ENCODE results near the gene DYNLL1.
A peak's percentile ranks its signal among the peaks of the same experiment; 100 is the strongest.
"Not testable (repeated sequence)": the region's sequence is repeated elsewhere in the genome, so short reads cannot be mapped to it uniquely, and the experiment has no call there.

The DYNLL1 gene

DNA sequence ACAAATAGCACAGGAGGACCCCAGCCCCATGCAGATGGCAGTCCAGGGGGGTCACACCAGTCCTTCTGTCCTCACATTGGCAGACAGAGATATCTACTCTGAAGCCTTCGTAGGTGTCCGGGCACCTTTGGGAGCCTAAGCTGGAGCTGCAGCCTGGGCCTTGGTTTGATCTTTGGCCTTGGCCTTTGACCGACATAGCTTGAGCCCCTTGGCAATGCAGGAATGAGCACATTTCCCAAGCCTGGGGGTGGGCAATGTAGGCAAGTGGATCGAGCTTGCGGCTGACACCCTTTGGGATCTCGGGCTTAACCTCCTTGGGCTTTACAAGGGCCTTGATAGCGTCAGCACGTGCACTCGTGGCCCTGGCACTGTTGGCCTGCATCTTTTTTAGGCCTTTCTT is 26.7 kb downstream of the DYNLL1 start:
- DNase-seq = no peak

DNA sequence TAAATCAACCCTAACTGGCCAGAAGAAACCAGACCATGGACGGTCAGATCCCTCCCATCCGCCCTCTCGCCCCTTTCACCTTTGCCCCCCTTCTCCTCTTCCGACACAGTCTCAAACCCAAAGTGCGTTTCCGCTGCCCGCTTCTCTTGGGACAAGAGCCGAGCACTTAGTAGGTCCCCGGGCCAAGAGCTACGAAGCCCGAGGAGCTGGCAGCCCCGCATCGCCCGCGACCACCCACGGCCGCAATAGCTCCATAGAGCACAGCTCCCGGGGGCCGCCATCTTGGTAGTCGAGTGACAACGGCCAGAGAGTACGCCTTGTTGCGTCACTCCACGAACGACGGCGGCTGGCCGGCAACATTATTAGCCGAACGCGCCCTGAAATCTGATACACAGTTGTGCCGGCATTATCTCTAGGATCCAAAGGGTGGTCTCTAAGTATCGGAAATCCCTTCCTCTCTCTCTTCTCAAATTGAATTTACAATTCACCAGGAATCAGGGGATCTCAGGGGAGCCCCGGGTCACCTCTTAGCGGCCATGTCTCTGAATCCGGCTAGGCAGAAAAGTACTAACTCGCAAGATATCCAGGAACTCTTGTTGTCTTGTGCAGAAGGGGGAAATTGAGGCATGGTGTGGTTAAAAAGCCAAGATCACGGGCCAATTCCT is 33.1 kb downstream of the DYNLL1 start, which contains the start of gene COQ5:
TSS of gene COQ5 (minus strand) at position 298 of the 665 bp plus-strand sequence. CDS start at position 281, 17 bp downstream.
- DNase-seq = peak; percentile 95

DNA sequence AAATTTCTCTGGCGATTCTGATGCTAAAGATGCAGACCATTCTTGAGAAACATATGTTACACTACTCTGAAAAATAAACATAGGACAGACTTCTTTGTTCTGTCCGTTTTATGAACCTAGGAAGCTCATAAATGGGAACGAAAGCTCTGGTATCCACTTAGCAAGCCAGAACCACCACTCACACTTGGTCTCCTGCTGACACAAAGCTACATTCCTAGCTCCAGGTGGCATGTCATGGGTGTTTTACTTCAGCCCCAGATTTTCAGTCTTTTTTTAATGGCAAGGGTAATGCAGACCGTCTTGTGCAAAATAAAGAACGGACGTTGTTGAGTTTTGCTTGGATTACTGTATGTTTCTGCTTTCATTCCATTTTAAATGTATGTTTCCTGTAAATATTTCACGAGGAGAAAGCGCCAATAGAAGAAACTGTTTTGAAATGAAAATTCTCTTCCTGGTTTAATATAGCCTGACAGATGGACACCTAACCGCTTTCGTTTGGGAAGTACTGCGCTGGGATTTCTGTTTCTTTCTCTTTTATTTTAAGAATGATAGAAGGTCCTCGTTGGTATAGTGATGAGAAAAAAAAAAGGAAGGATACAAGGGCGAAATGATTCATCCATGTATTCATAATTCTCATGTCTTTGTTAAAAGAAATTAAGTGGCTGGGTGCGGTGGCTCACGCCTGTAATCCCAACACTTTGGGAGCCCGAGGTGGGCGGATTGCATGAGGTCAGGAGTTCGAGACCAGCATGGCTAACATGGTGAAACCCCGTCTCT is 33.9 kb downstream of the DYNLL1 start:
- DNase-seq = peak; percentile 53

DNA sequence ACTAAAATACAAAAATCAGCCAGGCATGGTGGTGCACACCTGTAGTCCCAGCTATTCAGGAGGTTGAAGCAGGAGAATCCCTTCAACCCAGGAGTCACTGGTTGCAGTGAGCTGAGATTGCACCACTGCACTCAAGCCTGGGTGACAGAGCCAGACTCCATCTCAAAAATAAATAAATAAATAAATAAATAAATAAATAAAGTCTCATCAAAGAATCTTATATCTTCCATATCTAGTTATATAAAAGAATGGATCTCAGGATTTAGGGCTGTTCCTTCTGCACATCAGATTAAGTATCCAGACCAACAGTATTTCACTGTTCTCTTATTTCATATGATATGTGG is 34.5 kb downstream of the DYNLL1 start:
- not testable (repeated sequence) for DNase-seq

DNA sequence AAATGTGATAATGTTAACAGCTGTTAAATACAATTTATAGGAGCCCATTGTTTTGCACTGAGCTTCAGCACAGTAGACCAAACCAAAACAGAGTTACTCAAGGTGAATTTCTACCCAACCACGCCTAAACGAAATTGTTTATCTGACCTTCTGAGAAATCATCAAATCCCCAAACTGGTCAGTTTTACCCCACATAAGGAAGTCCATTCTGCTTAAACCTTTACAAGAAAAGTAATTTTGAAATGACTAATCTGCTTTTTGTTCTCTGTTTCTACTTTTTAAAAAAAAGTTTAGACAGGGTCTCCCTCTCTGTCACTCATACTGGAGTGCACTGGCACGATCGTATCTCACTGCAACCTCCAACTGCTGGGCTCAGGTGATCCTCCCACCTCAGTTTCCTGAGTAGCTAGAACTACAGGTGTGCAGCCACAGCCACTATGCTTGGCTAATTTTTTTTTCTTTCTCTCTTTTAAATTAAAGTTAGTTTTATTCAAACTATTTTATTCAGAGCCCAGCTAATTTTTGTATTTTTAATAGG is 36.9 kb downstream of the DYNLL1 start:
- no peak for DNase-seq

DNA sequence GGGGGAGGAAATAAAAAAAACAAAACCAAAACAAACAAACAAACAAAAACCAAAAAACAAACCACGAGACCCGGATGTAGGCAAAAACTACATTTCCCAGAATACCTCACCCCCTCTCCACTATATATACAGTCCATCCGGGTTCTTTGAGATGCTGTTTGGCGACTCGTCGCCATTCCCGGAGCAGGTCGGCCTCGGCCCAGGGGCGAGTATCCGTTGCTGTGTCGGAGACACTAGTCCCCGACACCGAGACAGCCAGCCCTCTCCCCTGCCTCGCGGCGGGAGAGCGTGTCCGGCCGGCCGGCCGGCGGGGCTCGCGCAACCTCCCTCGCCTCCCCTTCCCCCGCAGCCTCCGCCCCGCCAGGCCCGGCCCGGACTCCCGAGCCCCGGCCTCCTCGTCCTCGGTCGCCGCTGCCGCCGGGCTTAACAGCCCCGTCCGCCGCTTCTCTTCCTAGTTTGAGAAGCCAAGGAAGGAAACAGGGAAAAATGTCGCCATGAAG is 38.3 kb downstream of the DYNLL1 start, which contains the start of gene RNF10:
TSS of gene RNF10 (plus strand) at position 154 of the 500 bp plus-strand sequence. CDS start 456 bp downstream, outside the sequence.
- peak; percentile 94 for DNase-seq

DNA sequence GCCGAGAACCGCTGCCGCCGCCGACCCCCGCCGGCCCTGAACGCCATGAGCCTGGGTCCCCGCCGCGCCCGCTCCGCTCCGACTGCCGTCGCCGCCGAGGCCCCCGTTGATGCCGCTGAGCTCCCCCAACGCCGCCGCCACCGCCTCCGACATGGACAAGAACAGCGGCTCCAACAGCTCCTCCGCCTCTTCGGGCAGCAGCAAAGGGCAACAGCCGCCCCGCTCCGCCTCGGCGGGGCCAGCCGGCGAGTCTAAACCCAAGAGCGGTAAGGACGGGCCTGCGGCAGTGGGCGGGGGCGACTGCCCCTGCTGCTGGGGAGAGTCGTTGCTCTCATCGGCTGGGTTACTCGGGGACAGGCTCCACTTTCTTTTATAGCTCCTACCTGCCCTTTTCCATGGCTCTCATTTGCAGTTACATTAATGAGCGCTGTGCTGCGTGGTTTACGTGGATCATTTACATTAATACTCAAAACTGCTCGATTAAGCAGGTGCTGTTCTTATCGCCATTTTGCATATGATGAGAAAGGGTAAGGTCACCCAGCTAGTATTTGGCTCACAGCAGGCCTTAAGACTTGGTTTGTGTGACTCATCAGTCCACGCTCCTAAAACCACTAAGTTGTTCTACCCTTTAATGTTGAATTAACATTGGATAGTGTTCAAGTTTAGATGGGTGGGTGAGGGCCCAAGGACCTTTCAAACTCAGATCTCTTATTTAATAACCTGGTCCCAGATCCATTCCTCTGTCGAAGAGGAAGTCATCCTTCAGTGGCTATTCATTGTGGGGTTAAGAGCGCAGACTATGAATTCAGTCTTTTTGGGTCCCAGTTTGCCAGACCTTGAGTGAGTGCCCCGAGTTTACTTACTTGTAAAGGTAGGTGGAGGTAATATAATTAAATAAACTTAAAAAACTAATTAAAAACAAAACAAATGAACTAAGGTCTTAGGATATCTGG is 39.1 kb downstream of the DYNLL1 start:
- peak; percentile 89 for DNase-seq

DNA sequence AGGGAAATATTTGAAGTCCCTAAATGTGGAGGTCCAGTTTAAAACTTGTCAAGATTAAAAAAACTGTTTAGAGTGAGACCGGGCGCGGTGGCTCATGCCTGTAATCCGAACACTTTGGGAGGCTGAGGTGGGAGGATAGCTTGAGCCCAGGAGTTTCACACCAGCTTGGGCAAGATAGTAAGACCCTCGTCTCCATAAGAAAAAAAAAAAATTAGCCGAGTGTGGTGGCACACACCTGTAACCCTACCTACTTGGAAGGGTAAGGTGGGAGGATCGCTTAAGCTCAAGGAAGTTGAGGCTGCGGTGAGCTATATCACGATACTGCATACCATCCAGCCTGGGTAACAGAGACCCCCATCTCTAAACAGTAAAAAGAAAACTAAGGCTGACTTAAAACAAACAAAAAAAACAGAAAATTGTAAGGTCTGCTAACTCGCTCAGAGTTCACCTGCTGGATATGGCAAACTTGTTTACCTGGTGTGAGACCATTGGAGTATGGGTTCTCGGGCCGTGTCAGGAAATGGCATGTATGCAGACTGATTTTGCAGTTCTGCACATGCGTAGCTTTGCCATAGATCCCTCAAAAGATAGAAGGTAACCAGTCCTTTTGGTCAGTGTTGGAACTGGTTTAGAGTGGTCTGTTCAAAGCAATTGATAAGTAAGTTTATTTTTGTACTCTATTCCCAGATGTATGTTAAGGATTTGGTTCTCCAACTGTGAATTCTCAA is 40.3 kb downstream of the DYNLL1 start:
- peak; percentile 39 for DNase-seq

DNA sequence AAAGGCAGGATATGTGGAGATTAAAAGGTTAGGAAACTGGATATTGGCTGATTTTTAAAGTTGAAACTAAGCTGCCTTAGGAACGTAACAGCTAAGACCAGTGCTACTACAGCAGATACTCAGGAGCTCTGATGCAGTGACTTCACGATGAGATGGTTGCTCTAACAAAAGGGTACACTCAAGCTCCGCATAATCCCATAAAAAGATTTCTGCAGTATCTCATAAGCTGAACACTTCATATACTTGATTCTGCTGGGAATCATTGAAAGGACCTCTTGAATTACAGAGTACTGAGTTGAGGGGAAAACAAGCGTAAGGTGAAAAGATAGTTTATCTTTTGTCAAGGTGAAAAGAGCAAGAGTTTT is 41.9 kb downstream of the DYNLL1 start:
- DNase-seq = no peak

DNA sequence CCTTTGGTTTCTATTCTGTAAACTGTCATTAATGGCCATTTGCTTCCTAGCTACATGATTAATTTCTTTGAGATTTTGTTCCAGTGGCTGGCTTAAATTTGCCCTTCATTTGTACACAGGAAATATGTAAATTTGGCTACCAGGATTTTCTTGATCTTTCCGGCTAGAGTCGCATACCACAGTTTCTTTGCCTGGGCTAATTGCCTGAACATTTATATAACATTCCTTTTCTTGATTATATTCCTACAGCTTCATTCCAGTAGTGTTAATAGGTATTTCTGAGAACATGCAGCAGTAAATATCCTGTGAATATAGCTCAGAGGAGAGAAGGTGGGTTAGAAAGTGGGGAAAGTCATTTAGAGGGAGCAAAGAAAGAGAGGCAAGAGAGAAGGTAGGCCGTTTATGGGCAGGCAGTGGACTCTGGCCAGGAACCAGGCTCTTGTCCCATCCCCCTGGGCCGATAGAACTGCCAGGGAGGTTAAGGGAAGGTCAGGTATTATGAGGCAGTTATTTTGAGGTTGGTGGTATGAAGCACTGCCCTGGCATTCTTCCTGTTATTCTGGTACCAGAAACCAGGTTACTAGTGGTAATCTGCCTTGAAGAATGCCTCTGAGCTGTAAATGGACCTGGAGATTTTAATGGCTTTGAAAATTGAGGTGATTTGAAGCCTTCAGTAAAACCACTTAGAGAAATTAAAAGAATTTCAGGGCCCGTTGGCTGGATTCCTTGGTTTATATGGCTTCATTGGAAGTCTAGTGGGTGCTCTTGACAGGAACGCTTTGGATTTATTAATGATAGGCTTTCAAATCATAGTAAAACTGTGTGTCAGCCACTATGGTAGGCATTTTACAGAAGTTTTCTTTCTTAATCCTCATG is 42.6 kb downstream of the DYNLL1 start:
- DNase-seq = peak; percentile 42

DNA sequence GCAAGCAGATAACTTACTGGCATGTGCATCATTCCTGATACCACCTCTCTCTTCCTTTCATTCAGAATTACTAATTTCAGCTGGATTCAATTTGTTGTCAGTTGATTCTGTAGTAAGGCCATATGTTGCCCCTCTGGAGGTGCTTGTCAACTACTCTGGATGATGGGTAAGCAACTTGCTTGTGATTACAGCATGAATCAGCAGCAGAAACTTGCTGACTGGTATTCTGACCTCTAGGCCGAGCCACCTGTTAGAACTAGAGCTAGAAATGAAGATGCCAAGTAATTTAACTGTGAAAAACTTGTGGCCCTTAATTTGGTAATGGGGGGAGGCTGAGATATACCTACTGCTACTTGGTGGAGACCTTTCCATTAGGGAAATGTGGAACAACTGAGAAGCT is 43.4 kb downstream of the DYNLL1 start:
- peak; percentile 20 for DNase-seq

DNA sequence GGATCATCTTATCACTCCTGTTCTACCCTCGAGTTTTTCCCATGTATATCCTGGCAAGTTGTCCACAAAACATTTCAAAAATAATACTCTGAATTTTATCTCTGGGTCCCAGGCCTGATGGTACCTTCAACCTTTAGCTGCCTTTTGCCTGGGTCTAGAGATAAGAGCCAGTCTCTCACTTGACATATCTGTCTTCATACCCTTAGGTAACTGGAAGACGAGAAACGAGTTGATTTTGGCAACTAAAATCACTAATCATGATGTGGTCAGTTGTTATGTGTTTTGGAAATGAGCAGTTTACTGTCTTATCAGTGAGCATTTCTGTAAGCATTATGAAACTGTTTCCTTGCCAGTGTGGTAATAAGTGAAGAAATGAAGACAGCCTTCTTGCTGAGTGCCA is 44.5 kb downstream of the DYNLL1 start:
- peak; percentile 98 for DNase-seq

DNA sequence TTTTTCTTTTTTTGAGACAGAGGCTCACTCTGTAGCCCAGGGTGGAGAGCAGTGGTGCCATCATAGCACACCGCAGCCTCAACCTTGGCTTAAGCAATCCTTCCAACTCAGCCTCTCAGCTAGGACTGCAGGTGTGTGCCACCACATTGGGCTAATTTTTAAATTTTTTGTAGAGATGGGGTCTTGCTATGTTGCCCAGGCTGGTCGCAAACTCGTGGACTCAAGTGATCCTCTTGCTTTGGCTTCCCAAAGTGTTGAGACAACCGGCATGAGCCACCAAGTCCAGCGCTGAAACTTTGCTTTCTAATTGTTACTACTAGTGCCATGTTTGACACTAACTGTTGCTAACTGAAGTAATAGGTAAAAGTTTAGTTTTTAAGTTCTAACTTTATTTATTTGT is 46.3 kb downstream of the DYNLL1 start:
- no peak for DNase-seq

DNA sequence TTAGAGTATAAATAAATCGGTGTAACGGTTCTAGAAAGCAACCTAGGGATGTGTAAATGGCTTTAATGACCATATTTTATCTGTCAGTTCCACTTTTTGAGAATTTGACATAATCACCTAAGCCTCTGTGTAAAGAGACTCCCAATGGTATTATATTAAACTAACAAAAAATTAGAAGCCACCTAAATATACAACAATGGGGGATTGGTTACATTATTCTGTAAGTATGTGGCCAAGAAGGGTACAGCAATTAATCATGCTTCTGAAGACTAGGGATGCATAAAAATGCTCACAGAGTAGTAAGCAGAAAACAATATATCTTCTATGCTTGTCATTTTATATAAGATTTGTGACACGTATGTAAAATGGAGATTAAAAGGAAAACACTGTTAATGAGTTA is 48.8 kb downstream of the DYNLL1 start:
- DNase-seq = no peak

DNA sequence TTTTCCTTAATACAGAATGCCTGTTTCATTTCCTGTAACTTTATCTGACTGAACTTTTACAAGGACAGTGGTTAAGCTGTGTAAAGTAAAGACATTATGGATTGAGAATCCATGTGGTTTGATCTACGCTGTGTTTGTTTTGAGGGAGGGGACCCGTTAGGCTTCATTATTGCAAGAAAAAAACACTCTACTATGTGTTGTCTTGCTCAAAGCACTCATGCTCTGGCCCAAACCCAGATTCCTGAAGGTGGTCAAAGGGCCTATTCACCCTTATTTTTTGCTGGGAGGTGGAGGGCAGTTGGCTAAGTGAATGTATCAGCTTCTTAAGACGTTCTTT is 50.1 kb downstream of the DYNLL1 start:
- DNase-seq = no peak
